ENCODE results near the gene COX20. TPM values are rescaled to one million over a fixed set of nuclear protein-coding genes. Genes with fewer than 3 reads are reported as not detected.

COX20 gene
- total RNA-seq, 1 experiment from 2014 or later, result 40.7 TPM

DNA sequence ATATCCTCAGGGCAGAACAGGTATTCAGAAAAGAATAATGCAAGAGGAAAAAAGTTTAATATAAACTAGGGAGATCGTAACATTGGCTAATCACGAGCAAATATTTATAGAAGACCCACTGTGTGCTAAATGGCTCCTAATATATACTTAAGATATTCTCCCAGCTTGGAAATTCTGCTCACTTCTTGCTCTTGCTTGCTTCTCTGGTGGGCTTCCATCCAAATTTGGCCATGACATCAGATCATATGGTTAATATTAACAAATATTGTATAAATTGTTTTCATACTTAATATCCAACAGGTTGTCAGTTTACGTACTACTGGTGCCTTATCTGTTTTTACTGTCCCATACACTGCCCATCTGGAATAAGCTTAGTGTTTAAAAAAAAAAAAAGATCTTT is 1.1 kb downstream of the COX20 start:
- intact Hi-C loops (cut with micrococcal nuclease; ENCODE audit: unreplicated experiment), result loop anchor here (5.0 to 10.0 kb wide), 3 partner anchors 182 to 532 kb away; partner anchors contain the start of genes ADSS2 and DESI2
- Histone ChIP-seq H3K4me1 (replicated peaks; ENCODE audit: insufficient read depth) (peaks cover 22% of the 10 kb centered on the region), H3K9me3 (ENCODE audit: insufficient read depth, low read depth) (no peaks in the 10 kb centered on the region), H3K4me2 (peak overlapping the region; percentile 87), H3K79me2 (ENCODE audit: low read depth) (peaks cover 52% of the 10 kb centered on the region), H3K36me3 (ENCODE audit: low read depth) (peaks cover 27% of the 10 kb centered on the region), H2AFZ (no peak overlapping the region; the same call in 1 of the 2 replicates), H3K9me2 (ENCODE audit: insufficient read depth) (no peaks in the 10 kb centered on the region), H3K4me3 (peak overlapping the region; percentile 79), H4K20me1 (ENCODE audit: insufficient read depth) (peaks cover 7% of the 10 kb centered on the region; the same call in 1 of the 2 replicates), H3K27me3 (ENCODE audit: insufficient read depth, low read depth) (no peaks in the 10 kb centered on the region), H3F3A (ENCODE audit: insufficient read depth, low read depth) (peaks cover 67% of the 10 kb centered on the region), H3K27ac (peak overlapping the region; percentile 98)
- DNase-seq, result no peak
- TF ChIP-seq, protein P1, sequence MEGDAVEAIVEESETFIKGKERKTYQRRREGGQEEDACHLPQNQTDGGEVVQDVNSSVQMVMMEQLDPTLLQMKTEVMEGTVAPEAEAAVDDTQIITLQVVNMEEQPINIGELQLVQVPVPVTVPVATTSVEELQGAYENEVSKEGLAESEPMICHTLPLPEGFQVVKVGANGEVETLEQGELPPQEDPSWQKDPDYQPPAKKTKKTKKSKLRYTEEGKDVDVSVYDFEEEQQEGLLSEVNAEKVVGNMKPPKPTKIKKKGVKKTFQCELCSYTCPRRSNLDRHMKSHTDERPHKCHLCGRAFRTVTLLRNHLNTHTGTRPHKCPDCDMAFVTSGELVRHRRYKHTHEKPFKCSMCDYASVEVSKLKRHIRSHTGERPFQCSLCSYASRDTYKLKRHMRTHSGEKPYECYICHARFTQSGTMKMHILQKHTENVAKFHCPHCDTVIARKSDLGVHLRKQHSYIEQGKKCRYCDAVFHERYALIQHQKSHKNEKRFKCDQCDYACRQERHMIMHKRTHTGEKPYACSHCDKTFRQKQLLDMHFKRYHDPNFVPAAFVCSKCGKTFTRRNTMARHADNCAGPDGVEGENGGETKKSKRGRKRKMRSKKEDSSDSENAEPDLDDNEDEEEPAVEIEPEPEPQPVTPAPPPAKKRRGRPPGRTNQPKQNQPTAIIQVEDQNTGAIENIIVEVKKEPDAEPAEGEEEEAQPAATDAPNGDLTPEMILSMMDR (conservative IDR thresholded peaks at IDR 0.05), result no peak
- no peak for TF ChIP-seq EZH2 (IDR thresholded peaks at IDR 0.05; ENCODE audit: low read depth)
- ChIA-PET POLR2A (ENCODE audit: unreplicated experiment) (interaction anchor here (0.6 kb wide), 2 partner anchors 8 to 153 kb away, joined by 10 to 11 read pairs; no protein-coding TSS in a partner anchor), CTCF (interaction anchor here (2.3 kb wide), 1 partner anchor 206 kb away, joined by 8 read pairs; no protein-coding TSS in a partner anchor)
- no TSS peak for BruUV-seq (replicated peaks)

DNA sequence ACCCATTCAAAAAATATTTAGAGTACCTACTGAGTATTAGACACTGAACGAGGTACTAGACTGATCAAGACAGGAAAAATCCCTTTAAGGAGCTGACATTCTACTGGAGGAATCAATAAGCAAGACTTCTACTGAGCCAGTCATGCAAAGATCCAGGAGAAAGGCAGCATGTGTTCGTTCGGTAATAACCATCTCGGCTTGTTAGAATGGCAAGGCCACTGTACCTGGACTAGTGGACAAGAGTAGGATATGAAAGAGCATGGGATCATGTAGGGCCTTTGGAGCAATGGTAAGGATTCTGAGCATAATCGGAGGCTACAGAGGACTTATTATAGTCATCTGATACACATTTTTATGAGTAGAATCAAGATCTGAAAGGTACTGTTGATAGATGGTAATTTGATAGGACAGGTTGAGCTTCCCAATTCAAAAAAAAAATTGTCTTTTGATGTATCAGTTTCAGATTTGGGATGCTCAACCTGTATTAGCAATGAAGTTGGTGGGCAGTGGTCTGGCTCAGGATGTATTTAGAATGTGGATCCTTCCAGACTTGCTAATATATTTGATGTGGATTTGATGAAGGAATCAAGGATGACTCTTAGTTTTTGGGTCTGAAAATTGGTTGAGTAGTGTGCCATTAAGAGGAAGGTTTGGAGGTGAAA is 2.3 kb downstream of the COX20 start:
- Histone ChIP-seq H4K20me1 (ENCODE audit: insufficient read depth) (peaks cover 10% of the 10 kb centered on the region; the same call in 1 of the 2 replicates), H3K4me3 (peak overlapping the region; percentile 79; the same call in 1 of the 2 replicates), H3K27ac (peak overlapping the region; percentile 98; the same call in 1 of the 2 replicates), H3K79me2 (ENCODE audit: low read depth) (peaks cover 61% of the 10 kb centered on the region), H3K9me3 (ENCODE audit: insufficient read depth, low read depth) (no peaks in the 10 kb centered on the region), H3K27me3 (ENCODE audit: insufficient read depth, low read depth) (no peaks in the 10 kb centered on the region), H2AFZ (no peak overlapping the region), H3K36me3 (ENCODE audit: low read depth) (peaks cover 36% of the 10 kb centered on the region), H3K9me2 (ENCODE audit: insufficient read depth) (no peaks in the 10 kb centered on the region), H3F3A (ENCODE audit: insufficient read depth, low read depth) (peaks cover 73% of the 10 kb centered on the region), H3K4me2 (peak overlapping the region; percentile 87), H3K4me1 (replicated peaks; ENCODE audit: insufficient read depth) (peaks cover 22% of the 10 kb centered on the region)
- ChIA-PET CTCF (interaction anchor here (0.5 to 2.3 kb wide), 3 partner anchors 205 to 674 kb away, joined by 3 to 8 read pairs (median 4); no protein-coding TSS in a partner anchor), POLR2A (ENCODE audit: unreplicated experiment) (interaction anchor here (0.6 to 0.8 kb wide), 2 partner anchors 27 to 820 kb away, joined by 5 to 6 read pairs; partner anchors contain the start of gene HNRNPU)
- no TSS peak for BruUV-seq (replicated peaks)
- TF ChIP-seq, protein P1 (conservative IDR thresholded peaks at IDR 0.05), result no peak
- no peak for TF ChIP-seq EZH2 (IDR thresholded peaks at IDR 0.05; ENCODE audit: low read depth)
- DNase-seq, result no peak
- intact Hi-C loops (cut with micrococcal nuclease; ENCODE audit: unreplicated experiment), result loop anchor here (5.0 to 10.0 kb wide), 3 partner anchors 183 to 533 kb away; partner anchors contain the start of genes ADSS2 and DESI2

DNA sequence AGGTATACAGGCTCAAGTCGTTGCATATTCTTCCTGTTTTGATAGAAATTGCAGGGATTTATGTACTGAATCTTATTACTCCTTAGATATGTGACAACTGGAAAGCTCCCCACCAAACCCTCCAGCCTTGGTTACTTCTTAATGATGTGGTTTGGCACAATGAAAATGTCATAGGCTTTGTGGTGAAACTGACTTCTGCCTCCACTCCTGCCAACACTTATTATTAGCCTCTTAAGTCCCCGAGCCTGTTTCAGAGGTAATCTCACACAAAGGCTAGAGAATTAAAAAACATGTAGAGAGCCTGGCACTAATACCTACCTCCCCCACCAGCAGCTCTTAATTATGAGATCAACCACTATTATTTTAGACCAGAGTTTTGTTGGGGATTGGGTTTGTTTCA is 4.2 kb downstream of the COX20 start:
- intact Hi-C loops (cut with micrococcal nuclease; ENCODE audit: unreplicated experiment), result loop anchor here (5.0 to 10.0 kb wide), 3 partner anchors 185 to 535 kb away; partner anchors contain the start of genes ADSS2 and DESI2
- H3K9me2 ChIP-seq (ENCODE audit: insufficient read depth), result no peaks in the 10 kb centered on the region
- no TSS peak for BruUV-seq (replicated peaks)
- H3K4me2 ChIP-seq, result no peak overlapping the region
- H3F3A ChIP-seq (ENCODE audit: insufficient read depth, low read depth), result peaks cover 79% of the 10 kb centered on the region
- no peak overlapping the region for H3K4me3 ChIP-seq
- CTCF ChIA-PET, result no interaction called here
- peaks cover 10% of the 10 kb centered on the region; the same call in 1 of the 2 replicates for H4K20me1 ChIP-seq (ENCODE audit: insufficient read depth)
- no peak for DNase-seq
- no peaks in the 10 kb centered on the region for H3K9me3 ChIP-seq (ENCODE audit: insufficient read depth, low read depth)
- TF ChIP-seq, protein P1 (conservative IDR thresholded peaks at IDR 0.05), result no peak
- no peak for TF ChIP-seq EZH2 (IDR thresholded peaks at IDR 0.05; ENCODE audit: low read depth)
- no peaks in the 10 kb centered on the region for H3K27me3 ChIP-seq (ENCODE audit: insufficient read depth, low read depth)
- peaks cover 48% of the 10 kb centered on the region for H3K36me3 ChIP-seq (ENCODE audit: low read depth)
- no peak overlapping the region for H3K27ac ChIP-seq
- peaks cover 67% of the 10 kb centered on the region for H3K79me2 ChIP-seq (ENCODE audit: low read depth)
- POLR2A ChIA-PET (ENCODE audit: unreplicated experiment), result interaction anchor here (0.7 kb wide), 2 partner anchors 10 to 18 kb away, joined by 3 to 4 read pairs; no protein-coding TSS in a partner anchor
- H2AFZ ChIP-seq, result no peak overlapping the region
- H3K4me1 ChIP-seq (replicated peaks; ENCODE audit: insufficient read depth), result peaks cover 22% of the 10 kb centered on the region

Data from PC-9 (cell line).